ENCODE results near the gene NDUFA11.

The NDUFA11 gene

DNA sequence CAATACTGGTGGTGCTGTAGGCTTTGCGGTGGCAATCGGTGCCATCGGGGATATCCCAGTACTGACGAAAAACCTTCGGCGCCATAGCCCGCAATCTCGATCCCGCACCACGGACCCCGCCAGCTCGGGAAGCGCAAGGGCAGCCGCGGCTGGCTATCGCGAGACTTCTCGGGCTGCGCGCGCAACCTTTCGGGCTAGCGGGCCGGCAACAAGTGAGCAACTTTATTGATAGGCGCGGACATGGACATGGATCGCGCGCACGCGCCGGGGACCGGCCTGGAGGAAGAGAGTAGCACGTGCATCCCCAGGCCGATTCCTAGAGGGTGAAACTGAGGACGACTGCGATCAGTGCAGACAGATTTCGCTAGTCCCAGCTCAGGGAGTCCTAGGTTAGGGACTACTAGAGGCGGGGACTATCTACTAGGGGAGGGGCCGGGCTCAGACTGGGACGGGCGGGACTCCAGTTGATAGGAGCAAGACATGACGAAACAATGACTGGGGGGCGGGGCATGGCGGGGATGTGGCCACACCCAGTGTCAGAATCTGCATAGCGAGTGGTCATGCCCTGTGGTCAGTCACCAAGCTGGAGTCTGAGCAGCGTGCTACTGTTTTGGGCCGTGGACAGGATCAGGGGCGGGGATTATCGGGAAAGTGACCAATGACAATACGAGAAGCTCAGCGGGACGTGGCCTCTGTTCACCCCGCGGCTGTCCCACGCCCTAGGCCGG, at the start of gene NDUFA11:
NDUFA11 (minus strand) TSS at position 167 of the 728 bp plus-strand sequence; CDS start at position 85, 82 bp downstream.
- peak; percentile 95 for DNase-seq

DNA sequence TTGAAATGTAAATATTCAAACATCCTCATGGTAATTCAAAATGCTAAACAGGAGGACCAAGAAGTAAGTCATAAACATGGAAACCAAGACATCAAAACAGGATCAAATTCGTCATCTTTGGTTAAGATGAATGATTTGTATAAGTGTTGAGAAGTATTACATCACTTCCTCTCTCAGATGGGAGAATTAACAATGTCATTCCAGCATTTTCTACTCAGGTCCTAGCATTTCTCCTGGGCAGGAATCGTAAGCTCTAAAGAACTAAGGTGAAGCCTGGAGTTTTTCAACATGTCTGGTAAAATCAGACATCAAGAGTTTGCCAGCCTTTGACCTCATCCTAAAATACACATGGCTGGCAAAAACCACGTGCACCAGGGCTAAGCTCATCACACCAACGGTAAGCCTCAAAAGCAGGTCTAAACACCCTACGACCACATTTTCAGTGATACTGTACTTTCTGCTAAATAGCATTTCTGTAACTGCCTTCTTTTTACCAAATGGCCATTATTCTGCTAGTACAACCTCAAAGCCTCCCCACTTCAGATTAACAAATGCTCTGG, 49.5 kb upstream of the NDUFA11 start:
- no peak for DNase-seq

DNA sequence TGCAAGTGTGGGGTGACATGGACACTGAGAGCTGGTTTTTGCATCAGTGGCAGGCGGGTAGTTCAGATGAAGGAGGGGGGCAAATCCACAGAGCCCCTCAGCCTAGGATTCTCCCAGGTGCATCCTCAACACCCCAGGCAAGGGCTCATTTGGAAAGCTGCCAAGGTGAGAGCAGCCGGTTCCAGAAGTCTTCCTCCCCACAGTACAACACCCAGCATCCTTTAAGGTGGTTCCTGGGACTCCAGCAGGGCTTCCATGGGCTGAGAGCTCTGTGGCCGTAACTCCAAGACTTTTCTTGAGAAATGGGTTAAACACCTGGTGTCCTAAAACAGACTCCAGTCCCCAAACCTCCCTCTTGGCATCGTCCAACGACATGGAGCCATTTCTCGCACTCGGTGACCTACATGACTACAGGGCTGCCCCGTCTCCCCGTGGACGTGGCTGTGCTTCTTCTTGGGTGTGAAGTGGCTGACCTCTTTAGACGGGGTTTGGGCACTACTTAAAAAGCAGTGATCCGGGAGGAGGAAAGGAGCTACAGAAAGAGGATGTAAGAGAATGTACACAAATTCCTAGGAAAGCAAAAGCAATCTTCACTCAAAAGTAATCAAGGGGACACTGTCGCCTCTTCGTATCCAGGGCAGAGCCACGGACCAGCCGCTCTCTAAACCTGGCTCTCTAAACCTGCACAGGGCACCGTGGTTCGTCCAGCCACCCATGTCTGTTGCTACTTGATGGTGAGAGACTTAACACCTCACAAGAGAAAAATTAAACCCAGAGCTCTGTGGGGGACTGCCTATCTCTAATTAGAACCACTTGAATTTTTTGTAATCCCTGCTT, 48.8 kb upstream of the NDUFA11 start:
- DNase-seq, result no peak

DNA sequence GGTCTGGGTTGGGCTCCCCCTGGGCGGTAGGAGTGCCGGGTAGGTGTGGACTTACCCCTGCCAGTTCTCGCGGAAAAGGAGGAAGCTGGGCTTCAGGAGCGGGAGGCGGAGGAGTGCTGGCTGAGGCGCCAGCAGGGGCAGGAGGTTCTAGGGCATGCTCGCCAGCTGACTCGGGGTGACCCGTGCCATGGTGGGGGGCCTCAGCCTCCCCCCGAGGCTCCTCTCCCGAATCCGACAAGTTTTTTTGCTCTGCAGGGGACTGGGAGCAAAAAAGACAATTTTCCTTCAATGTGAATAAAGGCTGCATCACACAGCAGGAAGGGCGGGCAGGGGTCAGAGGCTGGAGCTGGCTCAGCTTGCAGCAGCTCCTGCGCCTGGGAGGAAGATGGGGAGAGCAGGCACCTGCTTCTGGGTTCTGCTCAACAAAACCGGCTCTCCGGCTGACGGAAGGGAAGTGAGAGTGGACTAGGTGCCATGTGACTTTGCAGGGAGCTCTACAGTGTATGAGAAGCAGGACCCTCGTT, 47.8 kb upstream of the NDUFA11 start:
- DNase-seq, result no peak

DNA sequence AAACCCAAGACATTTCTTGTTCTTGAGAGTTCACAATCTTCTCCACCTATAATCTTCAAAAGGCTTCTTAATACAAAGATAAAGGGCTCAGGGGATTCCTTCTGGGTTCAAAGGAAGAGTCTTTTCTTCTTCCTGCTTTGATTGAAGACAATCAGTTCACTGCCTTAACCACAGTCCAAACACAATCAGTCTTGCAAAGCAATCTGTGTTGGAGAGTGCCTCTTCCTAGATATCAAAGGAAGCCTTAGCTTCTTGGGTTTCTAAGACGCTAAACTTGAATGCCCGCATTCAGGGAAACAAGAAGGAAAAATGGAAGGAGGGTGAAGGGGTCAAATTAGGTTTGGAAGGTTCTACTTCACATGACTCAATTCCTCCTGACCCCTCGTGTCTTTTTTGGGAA, 47.2 kb upstream of the NDUFA11 start:
- DNase-seq, result no peak

DNA sequence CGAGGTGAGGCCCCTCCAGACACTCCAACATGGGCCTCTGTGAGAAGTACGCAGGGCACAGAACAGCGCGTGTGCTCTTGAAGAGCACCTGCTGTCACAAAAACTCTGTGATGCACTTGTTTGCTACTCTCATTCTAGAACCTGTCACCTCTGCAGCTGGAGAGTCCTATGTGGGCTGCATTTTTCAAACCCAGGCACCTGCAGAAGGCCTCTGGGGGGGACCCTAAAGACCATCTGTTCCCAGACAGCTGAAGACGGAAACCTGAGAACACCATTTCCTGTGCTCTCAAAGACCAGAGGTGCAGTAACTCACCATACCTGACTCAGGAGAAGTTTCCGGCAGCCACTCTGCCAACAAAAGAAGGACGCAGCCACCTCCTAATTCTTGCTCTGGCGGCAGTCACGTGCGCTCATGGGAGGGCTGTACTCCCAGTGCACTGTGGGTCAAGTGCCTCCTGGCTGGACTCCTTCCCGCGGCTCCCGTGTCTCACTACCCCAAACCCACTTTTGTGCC, 46.3 kb upstream of the NDUFA11 start:
- no peak for DNase-seq

DNA sequence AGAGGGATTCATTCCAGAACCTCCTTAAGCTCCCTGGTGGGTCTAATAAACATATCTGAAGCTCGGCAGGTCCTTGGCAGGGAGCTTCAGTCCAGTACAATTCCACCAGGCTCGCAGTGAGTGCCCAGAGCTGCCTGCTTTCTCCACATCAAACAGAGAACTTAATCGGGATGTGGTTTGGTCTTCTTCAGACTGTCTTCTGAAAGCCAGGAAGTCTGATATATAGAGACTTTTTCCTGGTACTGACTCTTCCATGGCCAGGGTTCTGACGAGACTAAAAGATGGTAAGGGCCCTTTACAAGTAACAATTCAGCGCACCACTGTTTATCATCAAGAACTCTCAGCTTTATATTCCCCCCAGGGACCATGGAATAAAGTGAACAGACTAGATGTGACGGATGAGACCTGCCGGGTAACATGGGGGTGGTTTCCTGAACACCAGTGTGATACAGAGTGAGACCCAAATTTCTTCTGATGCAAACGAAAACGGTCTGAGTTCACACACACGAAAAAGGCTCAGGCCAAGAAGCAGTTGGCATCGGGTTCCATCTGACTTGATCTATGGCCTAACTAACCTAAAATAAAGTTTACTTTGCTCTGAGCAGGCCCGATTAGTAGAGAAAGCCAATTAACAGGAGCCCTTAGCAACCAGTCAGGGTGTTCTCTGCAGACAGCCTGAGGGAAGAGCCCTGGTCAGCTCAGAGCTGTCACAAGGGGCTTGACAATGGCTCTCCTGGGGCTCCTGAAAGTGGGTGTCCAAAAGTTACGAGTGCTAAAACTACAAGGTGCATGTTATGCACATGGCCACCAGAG, 45.4 kb upstream of the NDUFA11 start:
- DNase-seq, result no peak

DNA sequence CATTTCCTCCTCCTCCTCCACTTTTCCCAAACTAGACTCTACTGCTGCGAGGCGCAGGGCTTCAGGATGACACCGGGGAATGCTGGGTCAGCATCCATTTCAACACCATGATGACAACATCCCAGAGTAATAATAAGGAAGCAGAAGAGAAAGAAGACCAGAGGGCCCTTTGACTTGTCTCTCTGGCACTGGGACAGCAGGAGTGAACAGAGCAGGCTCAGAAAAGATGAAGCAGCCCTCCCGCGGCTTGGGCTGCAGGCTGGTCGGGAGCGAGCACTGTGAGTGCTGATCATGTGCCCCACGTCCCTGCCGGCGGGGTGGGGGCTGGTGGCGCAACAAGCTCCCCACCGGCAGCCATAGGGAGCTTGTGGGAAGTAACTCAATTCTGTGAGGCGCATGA, 43.8 kb upstream of the NDUFA11 start:
- no peak for DNase-seq

DNA sequence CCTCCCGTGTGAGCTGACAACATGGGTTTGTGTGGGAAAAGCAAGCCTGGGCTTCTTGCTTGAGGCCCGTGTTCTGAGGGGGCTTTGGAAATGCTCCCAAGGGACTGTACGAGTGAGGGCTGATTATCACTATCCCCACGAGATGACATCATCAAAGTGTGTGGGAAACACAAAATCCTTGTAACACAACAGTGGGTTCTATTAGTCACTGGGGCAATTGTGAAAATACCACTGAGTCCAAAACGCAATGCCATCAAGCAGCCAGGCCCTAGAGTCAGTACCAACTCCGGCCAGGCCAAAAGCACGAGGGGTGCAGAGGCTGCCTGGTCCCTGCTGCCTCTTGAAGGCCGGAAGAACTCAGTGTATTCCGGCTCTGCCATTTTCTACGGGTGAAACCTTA, 40.0 kb upstream of the NDUFA11 start:
- DNase-seq, result peak; percentile 20

DNA sequence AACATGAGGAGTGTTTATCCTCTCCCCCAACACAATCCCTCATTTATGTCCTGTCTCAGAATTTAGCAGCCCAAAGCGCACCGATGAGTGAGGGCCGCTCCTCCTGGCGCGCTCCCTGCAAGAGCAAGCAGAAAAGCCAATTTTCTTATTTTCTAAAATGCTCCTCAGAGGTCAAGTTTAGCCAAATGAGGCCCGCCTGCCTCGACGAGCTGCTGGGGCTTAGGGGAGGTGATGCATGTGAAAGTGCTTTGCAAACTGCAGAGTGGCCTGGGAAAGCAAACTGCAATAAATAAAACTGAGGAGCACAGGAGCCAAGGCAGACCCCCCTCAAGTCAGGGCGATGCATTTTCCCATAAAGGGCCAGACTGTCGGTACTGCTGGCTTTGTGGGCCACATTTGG, 39.5 kb upstream of the NDUFA11 start:
- DNase-seq, result no peak

DNA sequence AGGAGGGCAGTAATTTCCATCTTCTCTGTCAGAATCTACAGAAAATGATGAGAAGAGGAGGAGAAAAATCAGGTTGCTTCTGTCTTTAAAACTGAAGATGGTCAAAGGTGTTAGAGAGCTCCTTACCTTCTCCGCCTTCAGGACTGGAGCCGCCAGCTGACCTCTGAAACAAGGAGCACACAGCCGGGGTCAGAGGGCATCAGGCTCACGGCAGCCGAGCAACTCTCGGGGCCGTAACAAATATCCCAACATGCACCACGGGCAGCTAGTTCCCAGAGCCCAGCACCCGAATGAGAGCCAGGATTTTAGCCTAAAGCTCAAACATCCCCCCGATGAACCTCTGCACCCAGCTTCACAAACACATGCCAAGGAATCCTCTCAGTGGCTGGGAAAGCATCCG, 38.1 kb upstream of the NDUFA11 start:
- DNase-seq, result no peak

DNA sequence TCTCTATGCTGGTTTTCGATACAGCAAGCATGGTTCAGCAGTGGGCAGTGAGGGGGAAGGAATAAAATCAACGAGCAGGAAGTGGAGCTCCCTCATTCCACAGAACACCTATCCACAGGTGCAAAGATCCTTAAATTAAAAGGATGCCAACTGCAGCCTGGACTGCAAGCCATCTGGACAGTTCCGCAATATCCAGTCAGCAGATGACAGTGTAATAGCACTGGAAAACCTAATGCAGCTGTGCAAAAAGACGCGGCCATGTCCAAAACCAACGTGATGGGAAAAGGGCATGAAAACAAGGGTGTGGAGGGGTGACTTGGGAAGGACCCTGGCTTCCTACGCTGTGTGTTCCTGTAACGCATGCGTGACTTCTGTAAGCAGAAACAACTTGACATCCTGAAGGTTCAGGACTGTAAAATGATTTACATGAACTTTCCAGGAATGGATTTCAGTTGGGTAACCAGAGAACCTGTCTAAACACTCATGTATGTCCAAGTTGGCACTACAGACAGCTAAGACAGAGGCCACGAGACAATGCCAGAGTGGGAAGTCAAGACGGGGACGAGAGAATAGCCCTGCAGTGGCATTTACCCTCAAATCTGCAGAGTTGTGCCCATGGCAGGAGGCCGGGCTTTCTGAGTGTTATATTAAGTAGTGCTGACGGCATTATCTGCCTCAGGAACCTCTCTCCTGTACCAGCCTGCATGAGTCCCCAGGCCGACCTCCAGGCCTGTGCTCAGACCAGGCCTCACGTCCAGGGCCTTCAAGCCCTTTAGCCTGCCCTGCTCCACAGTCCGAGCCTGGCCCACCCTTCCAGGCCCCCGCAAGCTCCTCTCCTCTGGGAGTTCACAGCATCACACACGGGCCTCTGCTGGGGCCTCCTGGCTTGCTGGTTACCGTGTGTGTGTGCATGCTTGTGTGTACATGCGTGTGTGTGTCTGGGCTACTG, 36.9 kb upstream of the NDUFA11 start:
- no peak for DNase-seq

DNA sequence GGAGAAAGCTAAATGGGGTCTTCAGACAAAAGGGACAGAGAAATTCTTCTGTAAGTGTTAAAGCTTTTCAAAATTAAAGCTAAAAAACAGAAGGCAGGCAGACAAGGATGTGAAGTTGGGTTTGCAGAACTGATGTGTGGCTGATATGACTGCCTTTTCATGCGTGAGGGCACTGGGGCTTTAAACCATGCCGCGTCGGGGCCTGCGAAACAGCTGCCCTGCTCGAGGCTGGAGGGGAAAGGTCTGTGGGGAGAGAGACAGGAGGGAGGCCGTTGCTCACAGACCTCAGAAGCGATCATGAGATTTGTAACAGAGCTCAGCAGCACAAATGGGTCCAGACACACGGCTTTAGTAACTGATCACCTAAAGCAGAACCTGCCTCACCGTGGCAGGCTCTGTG, 34.0 kb upstream of the NDUFA11 start:
- no peak for DNase-seq

DNA sequence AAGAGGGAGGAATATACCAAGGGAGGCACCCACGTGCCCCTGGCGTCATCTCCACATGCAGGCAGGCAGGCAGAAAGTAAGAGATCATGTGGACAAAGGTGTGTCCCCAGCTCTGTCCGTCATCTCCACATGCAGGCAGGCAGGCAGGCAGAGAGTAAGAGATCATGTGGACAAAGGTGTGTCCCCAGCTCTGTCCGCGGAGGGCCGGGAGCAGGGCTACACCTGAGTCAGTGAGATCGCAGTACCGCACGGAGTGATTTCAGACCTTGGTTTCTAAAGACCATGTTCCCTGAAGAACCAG, 32.7 kb upstream of the NDUFA11 start:
- no peak for DNase-seq

DNA sequence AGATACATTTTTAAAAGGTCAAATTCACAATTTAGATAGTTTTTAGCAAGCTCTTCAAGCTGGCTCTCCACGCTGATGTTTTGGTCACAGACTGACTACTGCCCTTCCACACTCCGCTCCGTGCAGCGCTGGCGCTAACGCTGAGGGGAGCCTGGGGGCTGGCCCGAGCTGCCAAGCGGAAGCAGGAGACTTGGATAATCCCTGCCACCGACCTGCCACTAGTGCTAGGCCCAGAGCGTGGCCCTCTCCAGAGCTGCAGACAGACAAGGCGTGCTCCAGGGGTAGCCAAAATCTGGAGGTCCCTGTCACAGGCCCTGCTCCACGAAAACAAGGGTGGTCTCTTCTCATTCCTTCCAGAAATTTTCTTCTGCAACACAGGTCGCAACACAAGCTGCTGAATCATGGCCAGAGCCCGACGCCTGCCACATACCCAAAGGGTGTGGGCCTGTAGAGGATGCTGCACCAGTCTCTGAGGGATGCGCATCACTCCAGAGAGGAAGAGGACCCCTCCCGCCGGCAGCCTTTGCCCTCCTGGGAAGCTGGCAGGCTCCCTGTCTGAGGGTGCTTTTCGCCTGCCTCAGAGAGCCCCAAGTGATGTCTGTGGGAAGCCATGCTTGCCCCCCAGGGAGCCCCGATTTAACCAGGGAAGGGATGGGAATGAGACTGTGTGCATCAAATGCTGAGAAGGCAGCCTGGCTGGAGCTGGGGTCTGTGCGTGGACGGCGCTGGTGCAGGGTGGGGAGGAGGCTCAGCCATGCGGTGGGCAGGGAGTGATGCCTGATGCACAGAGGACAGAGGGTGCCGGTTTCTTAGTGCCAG, 32.1 kb upstream of the NDUFA11 start:
- peak; percentile 25 for DNase-seq

DNA sequence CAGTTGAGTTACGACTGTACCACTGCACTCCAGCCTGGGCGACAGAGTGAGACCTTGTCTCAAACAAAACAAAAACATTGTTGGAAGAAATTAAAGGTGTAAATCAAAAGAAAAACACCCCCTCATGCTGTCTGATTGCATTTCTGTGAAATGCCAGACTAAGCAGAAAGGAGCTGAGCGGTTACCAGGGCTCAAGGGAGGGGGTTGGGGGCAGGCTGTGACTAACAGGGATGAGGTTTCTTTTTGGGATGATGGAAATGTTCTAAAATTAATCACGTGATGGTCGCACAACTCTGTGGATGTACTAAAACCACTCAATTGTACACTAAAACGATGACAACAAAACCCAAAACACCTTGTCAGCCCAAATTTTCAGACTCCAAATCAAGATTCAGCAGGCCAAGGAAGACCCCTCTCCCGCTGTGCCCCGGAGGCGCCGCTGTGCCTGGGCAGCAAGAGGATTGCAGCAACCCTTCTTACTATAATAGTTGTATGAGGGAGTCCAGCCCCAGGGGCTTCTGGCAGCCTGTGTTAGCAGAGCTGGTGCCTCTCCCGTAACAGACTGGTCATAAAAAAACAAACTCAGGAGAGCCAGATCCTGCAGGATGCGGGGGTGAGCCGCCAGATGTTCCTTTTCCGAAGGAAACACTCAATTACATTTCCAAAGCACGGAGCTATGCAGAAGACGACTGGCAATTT, 31.3 kb upstream of the NDUFA11 start:
- DNase-seq, result peak; percentile 84

DNA sequence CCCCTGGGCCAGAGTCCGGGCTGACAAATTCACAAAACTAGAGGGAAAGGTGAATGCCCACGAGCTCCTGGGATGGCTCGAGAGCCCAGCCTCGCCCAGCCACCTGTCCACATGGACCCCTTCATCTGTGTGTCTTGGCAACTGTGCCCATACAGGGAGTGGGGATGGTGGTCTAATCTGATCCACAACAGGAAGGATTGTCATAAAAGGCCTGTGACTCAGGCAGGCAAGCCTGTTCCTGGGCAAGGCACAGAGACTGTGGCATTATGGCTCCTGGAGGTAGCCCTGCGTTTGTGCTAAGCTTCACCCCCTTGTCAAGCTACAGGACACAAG, 30.4 kb upstream of the NDUFA11 start:
- DNase-seq, result no peak

DNA sequence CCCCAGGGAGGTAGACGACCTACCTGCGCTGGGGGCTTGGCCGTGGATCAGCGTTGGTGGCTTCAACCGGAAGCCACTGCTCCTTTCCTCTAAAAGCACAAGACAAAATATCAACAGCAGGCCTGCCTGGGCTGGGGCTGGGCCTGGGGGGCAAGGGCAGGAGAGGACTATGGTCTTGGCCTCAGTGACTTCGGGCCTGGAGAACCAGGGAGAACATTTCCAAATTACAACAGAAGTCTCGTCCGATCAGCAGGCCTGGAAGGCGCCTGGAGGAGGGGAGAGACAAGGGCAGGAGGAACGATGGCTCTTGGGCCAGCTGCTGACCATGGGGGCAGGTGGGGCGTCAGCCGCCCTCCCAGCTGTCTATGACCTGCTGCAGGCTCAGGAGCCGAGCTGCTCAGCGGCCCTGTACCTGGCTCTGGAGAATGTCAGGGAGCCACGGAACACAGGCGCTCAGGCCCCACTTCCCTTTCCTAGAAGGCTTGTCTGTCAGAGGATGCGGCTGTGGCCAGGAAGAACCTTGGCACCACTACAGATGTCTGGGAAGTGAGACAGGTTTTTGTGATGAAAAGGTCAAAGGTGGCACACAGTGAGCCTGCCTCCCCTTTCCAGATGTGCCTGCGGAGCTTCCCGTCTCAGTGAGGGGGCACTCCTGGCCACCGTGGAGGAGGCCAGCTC, 29.9 kb upstream of the NDUFA11 start:
- no peak for DNase-seq

DNA sequence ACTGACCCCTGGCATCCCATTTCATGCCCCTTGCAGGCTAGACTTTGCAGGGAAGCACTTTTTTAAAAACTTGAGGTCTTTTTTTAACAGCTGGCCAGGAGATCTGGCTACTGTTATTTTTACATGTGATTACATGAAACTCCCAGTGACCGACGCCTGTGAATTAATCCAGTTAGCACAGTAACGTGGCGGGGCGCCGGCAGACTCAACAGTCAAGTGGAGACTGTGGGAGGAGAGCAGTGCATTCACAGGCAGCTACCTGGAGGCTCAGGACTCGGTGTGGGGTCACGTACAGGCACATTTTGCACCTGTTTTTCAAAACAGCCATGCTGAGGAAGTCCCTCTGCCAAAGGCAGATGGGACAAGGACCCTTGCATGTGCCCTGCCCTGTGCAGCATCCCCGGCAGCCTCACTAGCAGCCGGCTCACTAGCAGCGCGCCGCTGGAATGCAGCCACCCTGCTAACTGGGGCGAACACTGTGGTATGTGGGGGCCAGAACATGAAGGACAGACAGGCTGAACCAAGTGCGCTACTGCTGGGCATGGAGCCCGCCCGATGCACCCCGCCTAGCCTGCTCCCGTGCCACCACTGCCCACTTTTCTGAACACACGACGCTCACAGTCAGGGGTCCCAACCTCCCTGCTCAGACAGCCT, 29.1 kb upstream of the NDUFA11 start:
- DNase-seq, result no peak

Data from EL (cell line).